HL-60 (cell line): Measurements from ENCODE around the gene NDUFV3.
"Not testable (repeated sequence)": the region's sequence is repeated elsewhere in the genome, so short reads cannot be mapped to it uniquely, and the experiment has no call there.

Experiments
- DNase-seq, 2 experiments: peaks; one replicate each; pipeline ENCODE4 v3.0.0-alpha.2; 2010 to 2020; ENCODE audit warnings: low read depth in 1 of 2, low spot score in 1 of 2
- H3K27ac ChIP-seq: fragments of 250-450 bp; sonication (Bioruptor Pico); replicated peaks from 2 replicates; pipeline ENCODE4 v1.5.1; 2020; ENCODE audit warnings: mild to moderate bottlenecking, moderate library complexity
- H3K27me3 ChIP-seq: fragments of 250-450 bp; sonication (Bioruptor Pico); 2 replicates; pipeline ENCODE4 v1.5.1; 2021; ENCODE audit warnings: mild to moderate bottlenecking, moderate library complexity; ENCODE audit not compliant: insufficient read depth, poor library complexity, severe bottlenecking
- H3K4me3 ChIP-seq: replicated peaks from 2 replicates; pipeline ENCODE4 v1.5.1; 2011; ENCODE audit warnings: mild to moderate bottlenecking, control low read depth, low read length; ENCODE audit not compliant: insufficient read depth
- CTCF ChIP-seq: IDR thresholded peaks from one replicate; pipeline ENCODE4 v1.5.1; 2011; ENCODE audit warnings: low read length, control low read depth, inconsistent platforms; ENCODE audit not compliant: insufficient read depth
- GABPA ChIP-seq: IDR thresholded peaks from 2 replicates; pipeline ENCODE4 v1.6.1; 2012; ENCODE audit warnings: low read depth
- POLR2AphosphoS5 ChIP-seq: IDR thresholded peaks from 2 replicates; pipeline ENCODE4 v1.6.1; 2012; ENCODE audit warnings: low read depth
- REST ChIP-seq: IDR thresholded peaks from 2 replicates; pipeline ENCODE4 v1.6.1; 2012; ENCODE audit warnings: low read depth; ENCODE audit not compliant: insufficient replicate concordance
- SPI1 ChIP-seq: IDR thresholded peaks from 2 replicates; pipeline ENCODE4 v1.6.1; 2012; ENCODE audit warnings: low read depth, mild to moderate bottlenecking, borderline replicate concordance

Gene NDUFV3

GRCh38 chr21:42846221-42846620, 46.9 kb upstream of the NDUFV3 start:
- H3K4me3 ChIP-seq, result no peak overlapping the region
- H3K27me3 ChIP-seq, result no peaks in the 10 kb centered on the region
- H3K27ac ChIP-seq, result no peak overlapping the region
- DNase-seq, result no peak
- TF ChIP-seq REST, result no peak
- no peak for TF ChIP-seq CTCF
- TF ChIP-seq GABPA, result no peak
- TF ChIP-seq SPI1, result no peak
- TF ChIP-seq POLR2AphosphoS5, result no peak

GRCh38 chr21:42847051-42847707, 45.9 kb upstream of the NDUFV3 start:
- Histone ChIP-seq H3K27ac (no peak overlapping the region), H3K27me3 (no peaks in the 10 kb centered on the region), H3K4me3 (no peak overlapping the region)
- DNase-seq, result no peak
- TF ChIP-seq CTCF (no peak), SPI1 (no peak), GABPA (no peak), POLR2AphosphoS5 (no peak), REST (no peak)

DNA sequence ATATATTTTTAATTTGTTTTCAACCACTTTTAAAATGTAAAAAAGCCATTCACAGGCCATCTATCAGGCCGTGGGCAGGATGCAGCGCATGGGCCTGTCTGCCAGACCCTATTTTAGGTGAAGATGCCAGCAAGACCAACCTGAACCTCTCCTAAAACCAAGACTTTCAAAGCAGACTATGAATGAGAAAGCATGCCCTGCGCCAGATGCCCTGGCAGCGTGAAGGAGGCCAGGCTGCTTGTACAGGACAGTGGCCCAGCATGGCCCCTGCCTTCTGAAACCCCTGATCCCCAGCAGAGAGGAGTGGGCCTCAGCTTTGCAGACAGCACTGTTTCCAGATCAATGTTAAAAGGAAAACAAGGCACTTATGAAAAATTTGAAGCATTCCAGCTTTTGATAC, 45.4 kb upstream of the NDUFV3 start:
- H3K4me3 ChIP-seq, result no peak overlapping the region
- DNase-seq, result no peak
- no peaks in the 10 kb centered on the region for H3K27me3 ChIP-seq
- TF ChIP-seq REST (no peak), POLR2AphosphoS5 (no peak), GABPA (no peak)
- no peak overlapping the region for H3K27ac ChIP-seq

DNA sequence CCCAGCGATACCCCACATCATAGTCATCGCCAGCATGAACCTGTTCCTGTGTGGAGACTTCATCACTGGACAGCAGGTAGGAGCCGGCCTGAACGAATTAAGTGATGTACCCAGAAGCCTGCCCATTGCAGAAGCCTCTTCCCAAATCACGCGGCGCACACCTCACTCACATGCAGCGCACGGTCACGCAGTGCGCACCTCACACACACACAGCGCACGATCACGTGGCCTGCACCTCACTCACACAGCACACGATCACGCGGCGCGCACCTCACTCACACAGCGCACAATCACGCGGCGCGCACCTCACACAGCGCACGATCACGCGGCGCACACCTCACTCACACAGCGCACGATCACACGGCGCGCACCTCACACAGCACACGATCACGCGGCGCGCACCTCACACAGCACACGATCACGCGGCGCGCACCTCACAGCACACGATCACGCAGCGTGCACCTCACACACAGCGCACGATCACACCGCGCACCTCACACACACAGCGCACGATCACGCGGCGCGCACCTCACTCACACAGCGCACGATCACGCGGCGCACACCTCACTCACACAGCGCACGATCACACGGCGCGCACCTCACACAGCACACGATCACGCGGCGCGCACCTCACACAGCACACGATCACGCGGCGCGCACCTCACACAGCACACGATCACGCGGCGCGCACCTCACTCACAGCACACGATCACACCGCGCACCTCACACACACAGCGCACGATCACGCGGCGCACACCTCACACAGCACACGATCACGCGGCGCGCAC, 44.8 kb upstream of the NDUFV3 start:
- not testable (repeated sequence) for H3K27me3 ChIP-seq, H3K27ac ChIP-seq, H3K4me3 ChIP-seq, DNase-seq
